Right lobe of liver (tissue), 6 donors: ENCODE data around the gene RPL12. TPM values are rescaled to one million over a fixed set of nuclear protein-coding genes. Genes with fewer than 3 reads are reported as not detected.

Experiments used
- ATAC-seq, 4 donors: fragments of 200-7000 bp; cut with Tn5 transposase; one replicate each; pipeline ENCODE4 v1.9.1; 2020; ENCODE audit warnings: mild to moderate bottlenecking in 4 of 4, moderate library complexity in 4 of 4
- DNase-seq, 3 donors: peaks; one replicate each; pipeline ENCODE4 v3.0.0-alpha.2; 2020
- H3K27ac ChIP-seq, 3 donors: fragments of 200-600 bp; one replicate each; pipeline ENCODE4 v1.8.0; 2022
- H3K27me3 ChIP-seq, 2 donors: fragments of 200-600 bp; one replicate each; pipeline ENCODE4 v1.8.0; 2022
- H3K36me3 ChIP-seq, 4 donors: fragments of 200-600 bp; sonication (generic) in 1 of 4; one replicate each; pipeline versions ENCODE4 v1.5.1 to v1.8.0; 2017 to 2022; ENCODE audit warnings: control low read depth in 1 of 4
- H3K4me1 ChIP-seq, 4 donors: fragments of 200-600 bp; sonication (generic) in 1 of 4; one replicate each; pipeline versions ENCODE4 v1.5.1 to v1.8.0; 2017 to 2022; ENCODE audit warnings: control low read depth in 1 of 4
- H3K4me3 ChIP-seq, 3 donors: fragments of 200-600 bp; one replicate each; pipeline ENCODE4 v1.8.0; 2022
- H3K9me3 ChIP-seq, 4 donors: fragments of 200-600 bp; sonication (generic) in 1 of 4; one replicate each; pipeline versions ENCODE4 v1.5.1 to v1.8.0; 2017 to 2022; ENCODE audit warnings: control low read depth in 1 of 4
- POLR2A ChIP-seq: fragments of 450-650 bp; IDR thresholded peaks from one replicate; pipeline ENCODE4 v1.6.1; 2017; ENCODE audit warnings: antibody characterized with exemption, mild to moderate bottlenecking
- WGBS: methylation state at CpG from one replicate; pipeline ENCODE4 v1.1.6; 2018; ENCODE audit warnings: low coverage, low lambda C conversion rate; ENCODE audit not compliant: insufficient coverage; ENCODE audit errors: missing lambda C conversion rate; 5-methylcytosine and 5-hydroxymethylcytosine counted together
- intact Hi-C, 2 donors: fragments of 100-400 bp; cut with DNase I; formaldehyde crosslinking; loops; one replicate each; pipeline versions ENCODE4 v1.11.2 to v1.14.1; 2022
- total RNA-seq, 6 experiments: library from RNA; depleted of rRNA in 2 of 6; stranded (reverse); fragments of >200 nt in 2 of 6; fragmentation: NEBNext Ultra II Directional in 3 of 6; extraction: Animal tissue kit (Norgen Biotek cat#: 25700) in 3 of 6; gene quantifications; one replicate each; pipeline versions ENCODE4 v1.1.0 to v1.2.4, GENCODE V29; 2016 to 2023
- TF ChIP-seq, protein P1 (sequence below), 4 donors: fragments of 200-600 bp in 3 of 4; fragments of 450-650 bp in 1 of 4; IDR thresholded peaks; one replicate each; pipeline versions ENCODE4 v1.5.1 to v1.8.0; 2016 to 2022; ENCODE audit warnings: antibody characterized with exemption in 4 of 4, mild to moderate bottlenecking in 2 of 4
- donor health status: DM: no; HTN: yes; CAD: no.
- donor health status: DM: no; HTN: no; CAD: no.
- donor health status: DM: no; HTN: no; CAD: no.
- donor health status: DM: no; HTN: yes; CAD: no.
- donor health status: DM: no; HTN: yes; CAD: no.

RPL12 gene
- total RNA-seq, 6 experiments from 2014 or later, result 271 to 907 (median 364) TPM

- Histone ChIP-seq H3K9me3 (no peaks in the 10 kb centered on the region), H3K36me3 (peaks cover 0 to 9% (median 2%) of the 10 kb centered on the region in 4 donors), H3K4me3 (peak within 1 kb of the TSS; percentile 64 to 95 (median 89)), H3K27me3 (no peaks in the 10 kb centered on the region), H3K4me1 (peaks cover 0 to 38% (median 8%) of the 10 kb centered on the region in 4 donors), H3K27ac (peak within 1 kb of the TSS; percentile 65 to 92 (median 79))
- intact Hi-C loops, result no loop called here
- ATAC-seq (peak; percentile 93 to 94 (median 94)), DNase-seq (peak; percentile 93 to 95 (median 95))
- TF ChIP-seq POLR2A, result peak; percentile 64
- TF ChIP-seq, protein P1, sequence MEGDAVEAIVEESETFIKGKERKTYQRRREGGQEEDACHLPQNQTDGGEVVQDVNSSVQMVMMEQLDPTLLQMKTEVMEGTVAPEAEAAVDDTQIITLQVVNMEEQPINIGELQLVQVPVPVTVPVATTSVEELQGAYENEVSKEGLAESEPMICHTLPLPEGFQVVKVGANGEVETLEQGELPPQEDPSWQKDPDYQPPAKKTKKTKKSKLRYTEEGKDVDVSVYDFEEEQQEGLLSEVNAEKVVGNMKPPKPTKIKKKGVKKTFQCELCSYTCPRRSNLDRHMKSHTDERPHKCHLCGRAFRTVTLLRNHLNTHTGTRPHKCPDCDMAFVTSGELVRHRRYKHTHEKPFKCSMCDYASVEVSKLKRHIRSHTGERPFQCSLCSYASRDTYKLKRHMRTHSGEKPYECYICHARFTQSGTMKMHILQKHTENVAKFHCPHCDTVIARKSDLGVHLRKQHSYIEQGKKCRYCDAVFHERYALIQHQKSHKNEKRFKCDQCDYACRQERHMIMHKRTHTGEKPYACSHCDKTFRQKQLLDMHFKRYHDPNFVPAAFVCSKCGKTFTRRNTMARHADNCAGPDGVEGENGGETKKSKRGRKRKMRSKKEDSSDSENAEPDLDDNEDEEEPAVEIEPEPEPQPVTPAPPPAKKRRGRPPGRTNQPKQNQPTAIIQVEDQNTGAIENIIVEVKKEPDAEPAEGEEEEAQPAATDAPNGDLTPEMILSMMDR (IDR thresholded peaks at IDR 0.05), result no peak
- WGBS, result 0% methylated on average over 13 of the region's 54 CpGs
These were observed 27.1 kb downstream of the RPL12 start, which contains the start of gene ZNF79 for GRCh38 chr9:127423934-127424675. Gene ZNF79 (plus strand): TSS chr9:127424382. CDS start chr9:127424788, 406 bp downstream.

DNA sequence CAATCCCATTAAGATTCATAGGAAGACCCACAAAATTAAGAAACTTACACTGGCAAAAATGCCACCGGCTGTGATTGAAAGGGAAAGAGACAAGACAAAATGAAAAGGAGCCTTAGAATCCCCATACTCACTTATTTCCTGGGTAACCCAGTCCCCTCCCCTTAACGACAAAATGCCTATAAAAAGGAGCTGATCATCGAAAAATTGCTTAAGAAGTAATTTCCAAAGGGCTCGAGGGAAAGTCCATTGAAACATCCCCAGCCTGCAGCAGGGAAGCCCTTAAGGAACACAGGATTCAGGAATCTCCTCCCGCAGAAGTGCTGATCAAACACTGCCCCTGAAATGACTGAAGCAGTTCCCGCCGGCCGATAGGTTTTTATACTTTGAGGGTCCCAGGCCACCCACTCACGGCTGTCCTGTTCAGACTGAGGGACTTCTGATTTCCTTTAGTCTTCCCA lies 27.7 kb downstream of the RPL12 start:
- WGBS, result 2% methylated on average over 8 of the region's 9 CpGs
- H3K27ac ChIP-seq, result peak overlapping the region; percentile 65 to 92 (median 79)
- no peaks in the 10 kb centered on the region for H3K27me3 ChIP-seq
- peak overlapping the region; percentile 64 to 95 (median 89) for H3K4me3 ChIP-seq
- TF ChIP-seq, protein P1 (IDR thresholded peaks at IDR 0.05), result no peak
- no peak for TF ChIP-seq POLR2A
- peaks cover 0 to 3% (median under 1%) of the 10 kb centered on the region in 4 donors for H3K36me3 ChIP-seq
- H3K4me1 ChIP-seq, result peaks cover 0 to 38% (median 8%) of the 10 kb centered on the region in 4 donors
- no peak for DNase-seq
- ATAC-seq, result peak; percentile 2 to 11 (median 5)
- H3K9me3 ChIP-seq, result no peaks in the 10 kb centered on the region
- intact Hi-C loops, result no loop called here

DNA sequence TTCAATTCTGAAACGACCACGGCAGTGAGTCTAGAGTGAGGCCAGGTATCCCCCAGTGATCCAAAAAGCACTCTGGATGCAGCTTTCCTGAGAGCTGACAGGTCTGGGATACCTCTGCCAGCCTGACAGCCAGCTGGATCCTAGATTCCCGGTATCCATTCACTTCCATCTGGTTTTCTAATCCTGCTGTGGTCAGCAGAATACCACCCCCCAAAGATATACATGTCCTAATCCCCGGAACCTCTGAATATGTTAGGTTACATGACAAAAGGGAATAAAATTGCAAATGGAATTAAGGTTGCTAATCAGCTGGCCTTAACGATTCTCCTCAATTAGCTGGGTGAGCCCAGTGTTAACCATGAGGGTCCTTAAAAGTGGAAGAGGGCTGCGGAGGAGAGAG lies 28.4 kb downstream of the RPL12 start:
- Histone ChIP-seq H3K4me3 (peak overlapping the region; percentile 64 to 95 (median 89)), H3K27ac (no peak overlapping the region), H3K36me3 (no peaks in the 10 kb centered on the region), H3K4me1 (peaks cover 0 to 38% (median 8%) of the 10 kb centered on the region in 4 donors), H3K27me3 (no peaks in the 10 kb centered on the region), H3K9me3 (no peaks in the 10 kb centered on the region)
- TF ChIP-seq POLR2A, result no peak
- TF ChIP-seq, protein P1 (IDR thresholded peaks at IDR 0.05), result no peak
- WGBS, result 53% methylated on average over 6 of the region's 6 CpGs
- intact Hi-C loops, result no loop called here
- DNase-seq, result no peak
- ATAC-seq, result no peak

DNA sequence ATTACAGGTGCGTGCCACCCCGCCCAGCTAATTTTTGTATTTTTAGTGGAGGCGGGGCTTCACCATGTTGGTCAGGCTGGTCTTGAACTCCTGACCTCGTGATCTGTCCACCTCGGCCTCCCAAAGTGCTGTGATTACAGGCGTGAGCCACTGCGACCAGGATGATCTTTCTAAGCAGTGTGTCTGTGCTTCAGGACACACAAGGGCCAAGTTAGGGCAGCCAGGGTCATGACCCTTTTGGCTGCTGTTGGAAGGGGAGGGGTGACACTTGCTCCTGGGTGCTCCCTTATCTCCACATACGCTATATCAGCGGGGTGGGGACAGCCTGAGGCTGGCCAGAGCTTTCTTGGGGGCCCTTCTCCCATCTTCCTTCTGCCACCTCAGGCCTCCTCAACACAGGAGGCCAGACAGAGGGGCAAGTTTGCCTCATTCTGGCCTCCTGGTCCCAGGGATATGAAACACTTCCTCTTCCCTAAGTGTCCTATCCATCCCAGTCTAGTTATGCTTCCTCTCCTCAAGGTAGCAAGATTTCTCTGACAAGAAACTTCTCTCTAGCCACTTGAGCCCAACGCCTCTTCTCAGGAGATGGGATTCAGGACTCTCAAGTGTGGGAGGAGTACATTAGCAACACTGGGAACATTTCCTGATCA lies 28.9 kb downstream of the RPL12 start:
- Histone ChIP-seq H3K4me3 (no peak overlapping the region), H3K27ac (no peak overlapping the region), H3K4me1 (peaks cover 0 to 38% (median 8%) of the 10 kb centered on the region in 4 donors), H3K27me3 (no peaks in the 10 kb centered on the region), H3K9me3 (no peaks in the 10 kb centered on the region), H3K36me3 (no peaks in the 10 kb centered on the region)
- peak in 2 of 4 donors; percentile 7 to 12 for ATAC-seq
- intact Hi-C loops, result no loop called here
- TF ChIP-seq POLR2A, result no peak
- TF ChIP-seq, protein P1 (IDR thresholded peaks at IDR 0.05), result no peak
- 69% methylated on average over 8 of the region's 10 CpGs for WGBS
- no peak for DNase-seq
